IPS-20b (cell line): ENCODE data around the gene CLEC4E.
"Not testable (repeated sequence)": the region's sequence is repeated elsewhere in the genome, so short reads cannot be mapped to it uniquely, and the experiment has no call there.

Experiments
- H3K27ac ChIP-seq: one replicate; pipeline ENCODE4 v1.5.1; 2013; ENCODE audit warnings: low read length
- H3K27me3 ChIP-seq: 2 replicates; pipeline ENCODE4 v1.6.1; 2013; ENCODE audit warnings: mild to moderate bottlenecking, low read length, inconsistent platforms; ENCODE audit not compliant: insufficient read depth
- H3K36me3 ChIP-seq: 2 replicates; pipeline ENCODE4 v1.6.1; 2013; ENCODE audit warnings: low read depth, mild to moderate bottlenecking, inconsistent platforms, low read length, moderate library complexity; ENCODE audit not compliant: insufficient read depth
- H3K4me1 ChIP-seq: 2 replicates; pipeline ENCODE4 v1.6.1; 2013; ENCODE audit warnings: mild to moderate bottlenecking, control low read depth, inconsistent platforms, low read length, moderate library complexity; ENCODE audit not compliant: insufficient read depth
- H3K4me3 ChIP-seq: 2 replicates; pipeline ENCODE4 v1.5.1; 2013; ENCODE audit warnings: mild to moderate bottlenecking, low read length, inconsistent platforms
- H3K9ac ChIP-seq: 2 replicates; pipeline ENCODE4 v1.6.1; 2013; ENCODE audit warnings: low read depth, mild to moderate bottlenecking, inconsistent platforms, low read length, moderate library complexity
- H3K9me3 ChIP-seq: 2 replicates; pipeline ENCODE4 v1.6.1; 2013; ENCODE audit warnings: mild to moderate bottlenecking, low read depth, low read length, inconsistent platforms; ENCODE audit not compliant: insufficient read depth

Gene CLEC4E

DNA sequence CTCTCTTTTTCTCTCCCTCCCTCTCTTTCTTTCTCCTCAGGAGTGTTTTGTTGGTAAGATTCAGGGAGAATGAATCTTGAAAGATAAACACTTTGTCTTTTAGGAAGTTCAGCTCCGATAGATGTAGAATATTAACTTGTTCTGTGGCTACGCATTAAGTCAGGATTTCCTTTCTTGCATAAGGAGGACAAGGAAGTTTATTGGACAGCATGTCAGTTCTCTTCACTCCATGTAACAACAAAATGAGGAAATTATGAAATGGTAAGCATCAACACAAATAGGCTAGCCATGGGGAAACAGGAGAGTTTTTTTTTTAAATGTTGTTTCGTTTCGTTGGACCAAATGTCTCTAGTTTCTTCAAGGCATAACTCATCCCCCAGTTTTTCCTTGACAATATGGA is at the start of gene CLEC4E:
CLEC4E (minus strand) TSS at position 75 of the 400 bp plus-strand sequence. CDS start 108 bp downstream, outside the sequence.
- not testable (repeated sequence) for H3K4me3 ChIP-seq, H3K27ac ChIP-seq, H3K9ac ChIP-seq, H3K4me1 ChIP-seq, H3K9me3 ChIP-seq, H3K36me3 ChIP-seq, H3K27me3 ChIP-seq

DNA sequence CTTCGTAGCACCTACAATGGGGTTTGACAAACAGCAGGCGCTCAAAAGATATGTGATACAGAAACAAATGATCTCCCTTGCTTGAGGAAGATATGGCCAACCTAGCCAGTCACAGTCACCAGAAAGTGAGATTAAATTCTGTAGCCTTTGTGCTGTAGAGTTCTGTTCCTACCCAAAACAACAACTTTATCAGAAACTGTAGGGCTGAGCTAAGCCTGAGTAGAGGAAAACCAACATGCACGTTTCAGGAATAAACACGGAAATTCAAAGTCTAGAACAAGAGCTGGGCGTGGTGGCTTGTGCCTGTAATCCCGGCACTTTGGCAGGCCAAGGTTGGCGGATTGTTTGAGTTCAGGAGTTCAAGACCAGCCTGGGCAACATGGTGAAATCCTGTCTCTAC is 49.0 kb upstream of the CLEC4E start:
- H3K4me1 ChIP-seq: no peaks in the 10 kb centered on the region
- H3K27me3 ChIP-seq: no peaks in the 10 kb centered on the region
- no peak overlapping the region for H3K9ac ChIP-seq
- no peaks in the 10 kb centered on the region for H3K9me3 ChIP-seq
- no peaks in the 10 kb centered on the region for H3K36me3 ChIP-seq
- no peak overlapping the region for H3K4me3 ChIP-seq
- H3K27ac ChIP-seq: no peak overlapping the region

GRCh38 chr12:8584478-8584877 is 43.8 kb upstream of the CLEC4E start:
- not testable (repeated sequence) for H3K4me1 ChIP-seq, H3K9me3 ChIP-seq, H3K27ac ChIP-seq, H3K4me3 ChIP-seq, H3K27me3 ChIP-seq, H3K36me3 ChIP-seq, H3K9ac ChIP-seq

GRCh38 chr12:8584004-8584403 is 43.3 kb upstream of the CLEC4E start:
- H3K9me3 ChIP-seq: no peaks in the 10 kb centered on the region
- H3K27me3 ChIP-seq: no peaks in the 10 kb centered on the region
- H3K4me3 ChIP-seq: no peak overlapping the region
- no peaks in the 10 kb centered on the region for H3K36me3 ChIP-seq
- H3K9ac ChIP-seq: no peak overlapping the region
- no peak overlapping the region for H3K27ac ChIP-seq
- no peaks in the 10 kb centered on the region for H3K4me1 ChIP-seq

DNA sequence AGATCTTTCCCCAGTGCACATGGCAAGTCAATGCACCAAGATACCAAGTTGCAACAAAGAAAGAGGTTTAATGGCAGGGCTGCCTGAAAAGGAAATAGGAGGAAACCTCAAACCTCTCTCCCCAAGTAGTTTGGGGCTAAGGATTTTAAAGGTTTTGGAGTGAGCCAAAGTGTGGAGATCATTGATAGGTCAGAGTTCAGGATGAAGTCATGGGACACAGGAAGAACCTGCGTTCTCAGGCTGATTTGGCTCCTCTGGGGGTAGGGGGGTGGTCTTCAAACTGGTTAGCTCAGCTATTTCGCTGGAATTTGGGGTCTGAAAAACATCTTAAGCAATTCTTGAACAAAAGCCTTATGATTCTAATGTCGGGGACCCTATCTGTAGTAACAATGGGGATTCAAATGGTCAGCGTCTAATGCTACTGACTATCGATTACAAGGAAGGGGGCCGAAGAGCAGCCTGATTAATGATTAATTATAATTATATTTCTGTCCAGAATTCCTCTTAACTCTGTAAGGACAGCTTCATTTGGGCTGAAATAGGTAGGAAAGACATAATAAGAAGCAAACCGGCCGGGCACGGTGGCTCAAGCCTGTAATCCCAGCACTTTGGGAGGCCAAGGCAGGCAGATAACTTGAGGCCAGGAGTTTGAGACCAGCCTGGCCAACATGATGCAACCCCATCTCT is 40.5 kb upstream of the CLEC4E start:
- no peak overlapping the region for H3K9ac ChIP-seq
- H3K27me3 ChIP-seq: no peaks in the 10 kb centered on the region
- no peak overlapping the region for H3K27ac ChIP-seq
- H3K9me3 ChIP-seq: no peaks in the 10 kb centered on the region
- no peaks in the 10 kb centered on the region for H3K4me1 ChIP-seq
- no peak overlapping the region for H3K4me3 ChIP-seq
- no peaks in the 10 kb centered on the region for H3K36me3 ChIP-seq

- Histone ChIP-seq H3K4me1 (no peaks in the 10 kb centered on the region), H3K9ac (no peak overlapping the region), H3K27ac (no peak overlapping the region)
Observed at GRCh38 chr12:8577879-8578278, 37.2 kb upstream of the CLEC4E start.

GRCh38 chr12:8572507-8572906 is 31.8 kb upstream of the CLEC4E start:
- no peaks in the 10 kb centered on the region for H3K36me3 ChIP-seq
- H3K9ac ChIP-seq: no peak overlapping the region

More at GRCh38 chr12:8577879-8578278, 37.2 kb upstream of the CLEC4E start:
- Histone ChIP-seq H3K36me3 (no peaks in the 10 kb centered on the region), H3K27me3 (no peaks in the 10 kb centered on the region), H3K4me3 (no peak overlapping the region), H3K9me3 (no peaks in the 10 kb centered on the region)

GRCh38 chr12:8566525-8566924 is 25.8 kb upstream of the CLEC4E start:
- H3K36me3 ChIP-seq: no peaks in the 10 kb centered on the region
- no peak overlapping the region for H3K4me3 ChIP-seq
- H3K27ac ChIP-seq: no peak overlapping the region
- peaks cover 15% of the 10 kb centered on the region; the same call in 1 of the 2 replicates for H3K4me1 ChIP-seq
- no peak overlapping the region for H3K9ac ChIP-seq
- H3K27me3 ChIP-seq: no peaks in the 10 kb centered on the region
- peaks cover 7% of the 10 kb centered on the region for H3K9me3 ChIP-seq

More at GRCh38 chr12:8572507-8572906, 31.8 kb upstream of the CLEC4E start:
- no peaks in the 10 kb centered on the region for H3K9me3 ChIP-seq
- H3K27ac ChIP-seq: no peak overlapping the region
- no peaks in the 10 kb centered on the region for H3K27me3 ChIP-seq
- H3K4me1 ChIP-seq: no peaks in the 10 kb centered on the region; the same call in 1 of the 2 replicates
- no peak overlapping the region for H3K4me3 ChIP-seq

DNA sequence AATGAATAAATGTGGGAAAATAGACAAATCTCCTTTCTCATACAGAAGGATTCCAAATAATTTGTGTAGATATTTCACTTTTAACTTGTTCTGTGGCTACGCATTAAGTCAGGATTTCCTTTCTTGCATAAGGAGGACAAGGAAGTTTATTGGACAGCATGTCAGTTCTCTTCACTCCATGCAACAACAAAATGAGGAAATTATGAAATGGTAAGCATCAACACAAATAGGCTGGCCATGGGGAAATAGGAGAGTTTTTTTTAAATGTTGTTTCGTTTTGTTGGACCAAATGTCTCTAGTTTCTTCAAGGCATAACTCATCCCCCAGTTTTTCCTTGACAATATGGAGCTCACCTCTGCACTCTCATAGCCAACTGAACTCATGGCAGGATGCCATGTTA is 25.3 kb upstream of the CLEC4E start:
- peaks cover 15% of the 10 kb centered on the region; the same call in 1 of the 2 replicates for H3K4me1 ChIP-seq
- H3K27me3 ChIP-seq, H3K36me3 ChIP-seq, H3K4me3 ChIP-seq, H3K9me3 ChIP-seq, H3K27ac ChIP-seq, H3K9ac ChIP-seq: not testable (repeated sequence)

- no peaks in the 10 kb centered on the region for H3K36me3 ChIP-seq
- no peaks in the 10 kb centered on the region for H3K27me3 ChIP-seq
- H3K4me1 ChIP-seq: peaks cover 15% of the 10 kb centered on the region; the same call in 1 of the 2 replicates
- H3K9me3 ChIP-seq: peaks cover 7% of the 10 kb centered on the region
- no peak overlapping the region for H3K4me3 ChIP-seq
- no peak overlapping the region for H3K9ac ChIP-seq
- H3K27ac ChIP-seq: no peak overlapping the region
Observed at GRCh38 chr12:8564656-8565055, 24.0 kb upstream of the CLEC4E start.

GRCh38 chr12:8563356-8563755 is 22.7 kb upstream of the CLEC4E start:
- Histone ChIP-seq H3K36me3 (no peaks in the 10 kb centered on the region), H3K9me3 (peaks cover 7% of the 10 kb centered on the region), H3K4me1 (peaks cover 15% of the 10 kb centered on the region; the same call in 1 of the 2 replicates), H3K4me3 (peak overlapping the region; percentile 21; the same call in 1 of the 2 replicates), H3K27me3 (no peaks in the 10 kb centered on the region), H3K9ac (peak overlapping the region; percentile 13; the same call in 1 of the 2 replicates), H3K27ac (no peak overlapping the region)

DNA sequence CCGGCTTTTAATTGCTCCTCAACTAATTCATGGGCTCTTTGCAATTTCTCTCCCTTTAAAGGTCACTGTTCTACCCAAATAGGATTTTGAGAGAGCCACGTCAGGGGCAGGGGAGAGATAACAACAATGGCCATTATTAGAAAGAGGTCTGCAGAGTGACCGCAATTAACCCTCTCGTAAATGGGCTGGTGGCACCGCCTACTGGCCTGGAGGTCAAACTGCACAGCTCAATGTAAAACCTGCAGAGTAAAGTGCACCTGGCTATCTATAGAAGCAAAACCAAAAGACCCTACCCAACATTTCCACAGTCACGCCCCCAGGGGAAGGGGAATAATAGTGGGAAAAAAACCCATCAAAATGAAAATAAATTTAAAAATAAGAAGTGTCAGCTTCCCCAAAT is 21.6 kb upstream of the CLEC4E start:
- Histone ChIP-seq H3K4me3 (peak overlapping the region; percentile 7; the same call in 1 of the 2 replicates), H3K36me3 (no peaks in the 10 kb centered on the region), H3K9ac (no peak overlapping the region), H3K27me3 (no peaks in the 10 kb centered on the region), H3K9me3 (peaks cover 7% of the 10 kb centered on the region), H3K27ac (no peak overlapping the region), H3K4me1 (peaks cover 15% of the 10 kb centered on the region; the same call in 1 of the 2 replicates)
